Peyer's patch (tissue), 4 donors: Measurements from ENCODE around the gene FGFR2.

Source experiments
- CTCF ChIP-seq, 6 experiments: fragments of 450-650 bp in 4 of 6; fragments of 200-600 bp in 2 of 6; sonication (generic) in 1 of 6; IDR thresholded peaks; one replicate each; pipeline ENCODE4 v1.5.1; 2017 to 2019; ENCODE audit warnings: antibody characterized with exemption in 6 of 6, mild to moderate bottlenecking in 3 of 6, moderate library complexity in 1 of 6
- POLR2A ChIP-seq, 2 donors: fragments of 450-650 bp; IDR thresholded peaks; one replicate each; pipeline ENCODE4 v1.5.1; 2017; ENCODE audit warnings: antibody characterized with exemption in 2 of 2, mild to moderate bottlenecking in 2 of 2, moderate library complexity in 2 of 2

GRCh38 chr10:121628859-121629258 lies 30.6 kb upstream of the FGFR2 start:
- TF ChIP-seq CTCF (IDR thresholded peaks at IDR 0.05) (no peak), POLR2A (IDR thresholded peaks at IDR 0.05) (no peak)
